ENCODE data around the gene PARN.

Gene PARN

GRCh38 chr16:14496047-14496770 lies 133.9 kb downstream of the PARN start:
- no peak for TF ChIP-seq CTCF (IDR thresholded peaks at IDR 0.05; ENCODE audit: low read depth, low read length, missing control alignments)
- DNase-seq: no peak
- no peak overlapping the region for H3K27ac ChIP-seq
- in situ Hi-C loops (cut with HindIII; ENCODE audit: low pct_ligation_motif_present, low sequenced_read_pairs): no loop called here
- H3K36me3 ChIP-seq (replicated peaks): no peaks in the 10 kb centered on the region
- H3K27me3 ChIP-seq (replicated peaks): no peaks in the 10 kb centered on the region
- no peak overlapping the region for H3K4me3 ChIP-seq (ENCODE audit: low read depth, low read length)

GRCh38 chr16:14495213-14496046 lies 134.6 kb downstream of the PARN start:
- DNase-seq: no peak
- H3K36me3 ChIP-seq (replicated peaks): no peaks in the 10 kb centered on the region
- H3K27me3 ChIP-seq (replicated peaks): no peaks in the 10 kb centered on the region
- TF ChIP-seq CTCF (IDR thresholded peaks at IDR 0.05; ENCODE audit: low read depth, low read length, missing control alignments): no peak
- in situ Hi-C loops (cut with HindIII; ENCODE audit: low pct_ligation_motif_present, low sequenced_read_pairs): no loop called here
- H3K4me3 ChIP-seq (ENCODE audit: low read depth, low read length): no peak overlapping the region
- H3K27ac ChIP-seq: no peak overlapping the region

- no peak for TF ChIP-seq CTCF (IDR thresholded peaks at IDR 0.05; ENCODE audit: low read depth, low read length, missing control alignments)
- Histone ChIP-seq H3K36me3 (replicated peaks) (no peaks in the 10 kb centered on the region), H3K4me3 (ENCODE audit: low read depth, low read length) (no peak overlapping the region), H3K27ac (no peak overlapping the region), H3K27me3 (replicated peaks) (no peaks in the 10 kb centered on the region)
- no peak for DNase-seq
- in situ Hi-C loops (cut with HindIII; ENCODE audit: low pct_ligation_motif_present, low sequenced_read_pairs): no loop called here
Measured at GRCh38 chr16:14494396-14494966, 135.6 kb downstream of the PARN start.

- no peak for TF ChIP-seq CTCF (IDR thresholded peaks at IDR 0.05; ENCODE audit: low read depth, low read length, missing control alignments)
- Histone ChIP-seq H3K27me3 (replicated peaks) (no peaks in the 10 kb centered on the region), H3K4me3 (ENCODE audit: low read depth, low read length) (no peak overlapping the region), H3K27ac (no peak overlapping the region), H3K36me3 (replicated peaks) (no peaks in the 10 kb centered on the region)
- in situ Hi-C loops (cut with HindIII; ENCODE audit: low pct_ligation_motif_present, low sequenced_read_pairs): no loop called here
- no peak for DNase-seq
Measured at GRCh38 chr16:14493791-14494190, 136.3 kb downstream of the PARN start.

GRCh38 chr16:14492614-14493013 lies 137.4 kb downstream of the PARN start:
- Histone ChIP-seq H3K27ac (no peak overlapping the region), H3K36me3 (replicated peaks) (no peaks in the 10 kb centered on the region), H3K4me3 (ENCODE audit: low read depth, low read length) (no peak overlapping the region), H3K27me3 (replicated peaks) (no peaks in the 10 kb centered on the region)
- in situ Hi-C loops (cut with HindIII; ENCODE audit: low pct_ligation_motif_present, low sequenced_read_pairs): no loop called here
- DNase-seq: no peak
- TF ChIP-seq CTCF (IDR thresholded peaks at IDR 0.05; ENCODE audit: low read depth, low read length, missing control alignments): no peak

Data from brain microvascular endothelial cell (primary cell).